SK-N-SH (cell line): ENCODE measurements around the gene CD300C. TPM values are rescaled to one million over a fixed set of nuclear protein-coding genes. Genes with fewer than 3 reads are reported as not detected.

Source experiments
- CTCF ChIA-PET: fragments of 300-600, 350-600 bp; formaldehyde crosslinking; extraction: SDS; loops from one replicate; lab custom pipeline; 2021; lab: Yijun Ruan, JAX
- POLR2A ChIA-PET: fragments of 350-600 bp; sonication (Branson Sonifier 250); formaldehyde crosslinking; extraction: SDS; loops from one replicate; lab custom pipeline; 2020; ENCODE audit warnings: antibody characterized with exemption, inconsistent platforms; lab: Yijun Ruan, JAX
- DNase-seq: peaks from one replicate; pipeline ENCODE4 v3.0.0; 2012
- H2AFZ ChIP-seq: fragments of 200-600 bp; sonication (generic); 2 replicates; pipeline ENCODE4 v1.8.1; 2016; ENCODE audit warnings: antibody characterized with exemption, mild to moderate bottlenecking, low read depth
- H3F3A ChIP-seq: fragments of 200-600 bp; sonication (generic); replicated peaks from 2 replicates; pipeline ENCODE3; 2016; ENCODE audit warnings: antibody characterized with exemption, mild to moderate bottlenecking; ENCODE audit not compliant: insufficient read depth
- H3K27ac ChIP-seq, 2 experiments: fragments of 200-500 bp in 1 of 2; fragments of 200-600 bp in 1 of 2; sonication (Bioruptor generic) in 1 of 2; sonication (generic), shearing (Covaris generic) in 1 of 2; 2 replicates each; pipeline versions ENCODE4 v1.5.1 to v1.6.1; 2014 to 2016; ENCODE audit warnings: low read depth in 2 of 2, inconsistent platforms in 1 of 2, low read length in 1 of 2, mild to moderate bottlenecking in 1 of 2, mixed read lengths in 1 of 2
- H3K27me3 ChIP-seq: fragments of 200-600 bp; sonication (generic), shearing (Covaris generic); 2 replicates; pipeline ENCODE4 v1.6.1; 2016; ENCODE audit warnings: mixed run types; ENCODE audit not compliant: insufficient read depth
- H3K36me3 ChIP-seq, 2 experiments: fragments of 200-500 bp in 1 of 2; fragments of 200-600 bp in 1 of 2; sonication (Bioruptor generic) in 1 of 2; sonication (generic) in 1 of 2; replicated peaks in 1 of 2; 2 replicates each; pipeline versions ENCODE3 to v1.5.1; 2014 to 2016; ENCODE audit warnings: low read length in 1 of 2, mild to moderate bottlenecking in 1 of 2; ENCODE audit not compliant: insufficient read depth in 2 of 2, control insufficient read depth in 1 of 2
- H3K4me1 ChIP-seq, 2 experiments: fragments of 200-500 bp in 1 of 2; fragments of 200-600 bp in 1 of 2; sonication (Bioruptor generic) in 1 of 2; sonication (generic), shearing (Covaris generic) in 1 of 2; 2 replicates each; pipeline versions ENCODE4 v1.5.1 to v1.6.1; 2014 to 2016; ENCODE audit warnings: low read depth in 1 of 2, low read length in 1 of 2, mixed run types in 1 of 2; ENCODE audit not compliant: insufficient read depth in 2 of 2, control insufficient read depth in 1 of 2
- H3K4me2 ChIP-seq: fragments of 200-600 bp; sonication (generic), shearing (Covaris generic); 2 replicates; pipeline ENCODE4 v1.6.1; 2017; ENCODE audit warnings: mixed run types
- H3K4me3 ChIP-seq, 2 experiments: fragments of 200-500 bp in 1 of 2; fragments of 200-600 bp in 1 of 2; sonication (Bioruptor generic) in 1 of 2; sonication (generic), shearing (Covaris generic) in 1 of 2; 2 replicates each; pipeline versions ENCODE4 v1.5.1 to v1.8.1; 2014 to 2016; ENCODE audit warnings: low read depth in 2 of 2, inconsistent platforms in 1 of 2, low read length in 1 of 2, mild to moderate bottlenecking in 1 of 2, mixed read lengths in 1 of 2, moderate library complexity in 1 of 2
- H3K79me2 ChIP-seq: fragments of 200-600 bp; sonication (generic); 2 replicates; pipeline ENCODE4 v1.8.1; 2017; ENCODE audit warnings: mild to moderate bottlenecking; ENCODE audit not compliant: insufficient read depth
- H3K9ac ChIP-seq: fragments of 200-600 bp; sonication (generic); 2 replicates; pipeline ENCODE4 v1.6.1; 2017; ENCODE audit warnings: mixed run types
- H3K9me2 ChIP-seq: fragments of 200-600 bp; sonication (generic); 2 replicates; pipeline ENCODE4 v1.6.1; 2017; ENCODE audit warnings: mixed run types
- H3K9me3 ChIP-seq: fragments of 200-600 bp; sonication (generic); 2 replicates; pipeline ENCODE4 v1.6.1; 2017; ENCODE audit warnings: mixed run types, mild to moderate bottlenecking, moderate library complexity
- H4K20me1 ChIP-seq: fragments of 200-600 bp; sonication (generic); 2 replicates; pipeline ENCODE4 v1.6.1; 2017; ENCODE audit warnings: mild to moderate bottlenecking, mixed run types; ENCODE audit not compliant: insufficient read depth
- CHD2 ChIP-seq: fragments of 150-350 bp; IDR thresholded peaks from 2 replicates; pipeline ENCODE4 v1.6.1; 2018; ENCODE audit warnings: low read length; ENCODE audit not compliant: partially characterized antibody
- EZH2phosphoT487 ChIP-seq: fragments of 200-600 bp; sonication (generic); IDR thresholded peaks from 2 replicates; pipeline ENCODE4 v1.6.1; 2017; ENCODE audit warnings: low read depth, mixed run types, mild to moderate bottlenecking, antibody characterized with exemption, moderate library complexity, borderline replicate concordance
- FOXM1 ChIP-seq: IDR thresholded peaks from 2 replicates; pipeline ENCODE4 v1.4.0; 2012; ENCODE audit warnings: low read depth, mild to moderate bottlenecking
- GATA2 ChIP-seq: sonication (generic); formaldehyde crosslinking; IDR thresholded peaks from 2 replicates; pipeline ENCODE4 v1.5.0; 2020; ENCODE audit warnings: mild to moderate bottlenecking, missing genetic modification reagents
- NFIC ChIP-seq: IDR thresholded peaks from 2 replicates; pipeline ENCODE4 v1.4.0; 2012; ENCODE audit warnings: borderline replicate concordance
- RAD21 ChIP-seq: IDR thresholded peaks from 2 replicates; pipeline ENCODE4 v1.6.1; 2012; ENCODE audit warnings: mild to moderate bottlenecking, low read length
- RCOR1 ChIP-seq: fragments of 150-350 bp; IDR thresholded peaks from 2 replicates; pipeline ENCODE4 v1.6.1; 2017; ENCODE audit warnings: antibody characterized with exemption, low read length
- RFX5 ChIP-seq: IDR thresholded peaks from 2 replicates; pipeline ENCODE4 v1.6.1; 2012; ENCODE audit warnings: mild to moderate bottlenecking, improper control_type of control experiment, low read length
- RXRA ChIP-seq: IDR thresholded peaks from 2 replicates; pipeline ENCODE4 v1.4.0; 2012; ENCODE audit warnings: low read depth, mild to moderate bottlenecking, borderline replicate concordance
- SIN3A ChIP-seq: IDR thresholded peaks from 2 replicates; pipeline ENCODE4 v1.6.1; 2012; ENCODE audit warnings: low read depth, mild to moderate bottlenecking, low read length, moderate library complexity, borderline replicate concordance
- SMC3 ChIP-seq: IDR thresholded peaks from 2 replicates; pipeline ENCODE4 v1.6.1; 2012; ENCODE audit warnings: low read depth, low read length, improper control_type of control experiment
- TCF12 ChIP-seq: IDR thresholded peaks from 2 replicates; pipeline ENCODE4 v1.4.0; 2012
- TEAD4 ChIP-seq: IDR thresholded peaks from 2 replicates; pipeline ENCODE4 v1.4.0; 2012; ENCODE audit warnings: mild to moderate bottlenecking, borderline replicate concordance; ENCODE audit not compliant: insufficient read depth
- USF2 ChIP-seq: fragments of 150-350 bp; IDR thresholded peaks from 2 replicates; pipeline ENCODE4 v1.6.1; 2017; ENCODE audit warnings: antibody characterized with exemption, low read length, low read depth, borderline replicate concordance
- WGBS: methylation state at CpG from one replicate; pipeline ENCODE4 v1.1.6; 2017; ENCODE audit warnings: low lambda C conversion rate; 5-methylcytosine and 5-hydroxymethylcytosine counted together
- polyA plus RNA-seq, 3 experiments: library from polyadenylated mRNA; depleted of rRNA; stranded (reverse); fragments of >200 nt; gene quantifications; 2 replicates each; pipeline ENCODE4 v1.2.3, GENCODE V29; 2012

The CD300C gene
- polyA plus RNA-seq, 1 of the 3 experiments (the other 2 are of a cell fraction), result not detected

DNA sequence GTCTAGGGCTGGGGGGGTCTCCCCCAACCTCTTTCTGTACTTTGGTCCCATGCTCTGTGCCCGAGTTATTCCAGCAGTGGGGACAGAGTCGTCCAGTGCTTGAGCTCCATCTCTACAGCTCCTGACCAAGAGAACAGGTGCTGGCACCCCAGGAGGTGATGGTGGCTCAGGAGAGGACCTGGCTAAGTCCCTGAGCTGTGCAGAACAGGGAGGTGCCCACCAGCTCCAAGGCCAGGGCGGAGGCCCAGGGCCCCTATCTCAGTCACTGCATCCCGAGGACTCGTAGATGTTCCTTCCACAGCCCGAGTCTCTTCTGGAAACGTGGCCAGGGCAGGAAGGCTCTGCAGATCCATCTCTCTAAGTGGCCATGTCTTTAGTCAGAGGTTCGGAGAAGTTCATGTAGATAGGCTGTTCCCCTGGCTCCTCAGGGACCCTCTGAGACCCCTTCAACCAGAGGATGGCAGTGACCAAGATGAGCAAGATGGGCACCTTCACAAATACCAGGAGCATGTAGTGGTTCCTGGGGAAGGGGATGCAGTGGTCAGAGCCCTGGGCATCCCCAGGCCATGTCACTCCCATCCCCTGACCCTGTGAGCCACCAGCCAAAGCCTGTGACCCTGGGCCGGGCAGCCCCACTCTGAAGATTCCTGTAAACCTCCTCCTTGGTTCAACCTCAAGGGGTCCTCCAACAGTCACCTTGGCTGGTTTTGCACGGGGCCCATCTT lies 23.4 kb downstream of the CD300C start:
- POLR2A ChIA-PET, result no interaction called here
- CTCF ChIA-PET, result interaction anchor here (1.0 to 1.9 kb wide), 3 partner anchors 44 to 135 kb away, joined by 3 to 5 read pairs (median 4); no protein-coding TSS in a partner anchor
- H3K9me3 ChIP-seq, result no peaks in the 10 kb centered on the region

GRCh38 chr17:74521701-74522201 lies 24.2 kb downstream of the CD300C start:
- TF ChIP-seq RCOR1 (no peak), CHD2 (no peak), EZH2phosphoT487 (no peak), RXRA (no peak), TCF12 (no peak)
- H4K20me1 ChIP-seq, result no peaks in the 10 kb centered on the region

More for the DNA sequence above, 23.4 kb downstream of the CD300C start:
- TF ChIP-seq SMC3 (no peak), RFX5 (no peak), NFIC (no peak), USF2 (no peak), TEAD4 (no peak), SIN3A (no peak), TCF12 (no peak), GATA2 (CRISPR knock-in tag) (no peak), FOXM1 (no peak), RAD21 (no peak)
- TF ChIP-seq, all 33 proteins: peak for 0
- Histone ChIP-seq H4K20me1 (no peaks in the 10 kb centered on the region), H3K9me2 (no peaks in the 10 kb centered on the region), H3K36me3 (no peaks in the 10 kb centered on the region), H3K9ac (no peak overlapping the region), H3K4me1 (no peaks in the 10 kb centered on the region), H3F3A (no peaks in the 10 kb centered on the region), H3K27me3 (no peaks in the 10 kb centered on the region), H3K27ac (no peak overlapping the region), H3K4me2 (no peak overlapping the region), H3K4me3 (no peak overlapping the region), H3K79me2 (no peaks in the 10 kb centered on the region), H2AFZ (no peak overlapping the region)
- 8% methylated on average over 10 of the region's 10 CpGs for WGBS
- no peak for DNase-seq

More at GRCh38 chr17:74521701-74522201, 24.2 kb downstream of the CD300C start:
- Histone ChIP-seq H3K4me3 (no peak overlapping the region), H3K9me2 (no peaks in the 10 kb centered on the region), H3K36me3 (no peaks in the 10 kb centered on the region), H3K4me1 (no peaks in the 10 kb centered on the region), H2AFZ (no peak overlapping the region), H3K9ac (no peak overlapping the region), H3K27ac (no peak overlapping the region), H3F3A (no peaks in the 10 kb centered on the region), H3K4me2 (no peak overlapping the region), H3K9me3 (no peaks in the 10 kb centered on the region), H3K27me3 (no peaks in the 10 kb centered on the region), H3K79me2 (no peaks in the 10 kb centered on the region)
- ChIA-PET POLR2A (no interaction called here), CTCF (interaction anchor here (1.0 to 1.9 kb wide), 3 partner anchors 45 to 221 kb away, joined by 3 to 5 read pairs (median 4); no protein-coding TSS in a partner anchor)
- 14% methylated on average over 9 of the region's 9 CpGs for WGBS
- DNase-seq, result no peak
